Mesenchymal stem cell (in vitro differentiated cells and primary cell): ENCODE measurements around the gene CWC15.
A peak's percentile ranks its signal among the peaks of the same experiment; 100 is the strongest.

ENCODE experiments used
- DNase-seq: peaks from one replicate; pipeline ENCODE4 v3.0.0-alpha.2; 2013
- H2AFZ ChIP-seq: one replicate; pipeline ENCODE4 v1.6.1; 2013; ENCODE audit warnings: low read depth, mild to moderate bottlenecking, control low read depth, inconsistent platforms, low read length, moderate library complexity
- H2AK5ac ChIP-seq: 2 replicates; pipeline ENCODE4 v1.6.1; 2013; ENCODE audit warnings: low read length, moderate library complexity, mild to moderate bottlenecking, inconsistent platforms; ENCODE audit not compliant: severe bottlenecking
- H2BK120ac ChIP-seq: one replicate; pipeline ENCODE4 v1.6.1; 2013; ENCODE audit warnings: low read depth, mild to moderate bottlenecking, inconsistent platforms, low read length, moderate library complexity
- H2BK12ac ChIP-seq, 2 experiments: one replicate each; pipeline ENCODE4 v1.6.1; 2013; ENCODE audit warnings: inconsistent platforms in 2 of 2, low read length in 2 of 2, mild to moderate bottlenecking in 2 of 2, moderate library complexity in 2 of 2, control low read depth in 1 of 2
- H2BK15ac ChIP-seq: one replicate; pipeline ENCODE4 v1.6.1; 2013; ENCODE audit warnings: mild to moderate bottlenecking, low read depth, inconsistent platforms; ENCODE audit not compliant: poor library complexity, severe bottlenecking
- H2BK5ac ChIP-seq: 2 replicates; pipeline ENCODE4 v1.6.1; 2013; ENCODE audit warnings: low read depth, mild to moderate bottlenecking, low read length, control low read depth, inconsistent platforms; ENCODE audit not compliant: poor library complexity, severe bottlenecking
- H3K14ac ChIP-seq, 2 experiments: one replicate each; pipeline ENCODE4 v1.6.1; 2013; ENCODE audit warnings: inconsistent platforms in 2 of 2, low read length in 2 of 2, control low read depth in 1 of 2, mild to moderate bottlenecking in 1 of 2, moderate library complexity in 1 of 2
- H3K18ac ChIP-seq, 2 experiments: one replicate each; pipeline ENCODE4 v1.6.1; 2013; ENCODE audit warnings: inconsistent platforms in 2 of 2, low read length in 2 of 2, control low read depth in 1 of 2, low read depth in 1 of 2, mild to moderate bottlenecking in 1 of 2
- H3K23ac ChIP-seq, 2 experiments: one replicate each; pipeline ENCODE4 v1.6.1; 2013; ENCODE audit warnings: inconsistent platforms in 2 of 2, low read length in 2 of 2, mild to moderate bottlenecking in 2 of 2, moderate library complexity in 2 of 2, control low read depth in 1 of 2
- H3K27ac ChIP-seq: 2 replicates; pipeline ENCODE4 v1.5.1; 2013; ENCODE audit warnings: mild to moderate bottlenecking, moderate library complexity, low read length, control low read depth, inconsistent platforms; ENCODE audit not compliant: poor library complexity, severe bottlenecking
- H3K27me3 ChIP-seq, 2 experiments: 2 replicates each; pipeline versions ENCODE4 v1.6.1 to v1.7.0; 2013; ENCODE audit warnings: low read length in 2 of 2, mild to moderate bottlenecking in 2 of 2, moderate library complexity in 2 of 2, control low read depth in 1 of 2, inconsistent platforms in 1 of 2; ENCODE audit not compliant: control insufficient read depth in 1 of 2, insufficient read depth in 1 of 2
- H3K36me3 ChIP-seq, 2 experiments: 2 replicates each; pipeline versions ENCODE4 v1.6.1 to v1.7.0; 2013; ENCODE audit warnings: low read length in 2 of 2, control low read depth in 1 of 2, inconsistent platforms in 1 of 2, low read depth in 1 of 2, mild to moderate bottlenecking in 1 of 2; ENCODE audit not compliant: insufficient read depth in 2 of 2, control insufficient read depth in 1 of 2
- H3K4ac ChIP-seq, 2 experiments: one replicate each; pipeline ENCODE4 v1.6.1; 2013; ENCODE audit warnings: inconsistent platforms in 2 of 2, low read length in 2 of 2, mild to moderate bottlenecking in 2 of 2, moderate library complexity in 2 of 2, control low read depth in 1 of 2, low read depth in 1 of 2
- H3K4me1 ChIP-seq: 2 replicates; pipeline ENCODE4 v1.6.1; 2013; ENCODE audit warnings: low read depth, low read length, control low read depth; ENCODE audit not compliant: control insufficient read depth, insufficient read depth
- H3K4me2 ChIP-seq: 2 replicates; pipeline ENCODE4 v1.6.1; 2013; ENCODE audit warnings: low read length, mild to moderate bottlenecking, inconsistent platforms; ENCODE audit not compliant: poor library complexity, severe bottlenecking
- H3K4me3 ChIP-seq, 2 experiments: 2 replicates each; pipeline versions ENCODE4 v1.5.1 to v1.7.0; 2013; ENCODE audit warnings: low read length in 2 of 2, mild to moderate bottlenecking in 2 of 2, control low read depth in 1 of 2, low read depth in 1 of 2; ENCODE audit not compliant: insufficient read depth in 1 of 2
- H3K79me1 ChIP-seq: replicated peaks from 2 replicates; pipeline ENCODE4 v1.6.1; 2013; ENCODE audit warnings: mild to moderate bottlenecking, control low read depth, low read length, inconsistent platforms; ENCODE audit not compliant: poor library complexity, severe bottlenecking
- H3K9ac ChIP-seq: 2 replicates; pipeline ENCODE4 v1.7.0; 2013; ENCODE audit warnings: mild to moderate bottlenecking, low read length, moderate library complexity
- H3K9me3 ChIP-seq: 2 replicates; pipeline ENCODE4 v1.7.0; 2013; ENCODE audit warnings: mild to moderate bottlenecking, low read length; ENCODE audit not compliant: control insufficient read depth
- H4K8ac ChIP-seq: one replicate; pipeline ENCODE4 v1.6.1; 2013; ENCODE audit warnings: inconsistent platforms, mild to moderate bottlenecking, low read length, moderate library complexity
- H4K91ac ChIP-seq: one replicate; pipeline ENCODE4 v1.6.1; 2013; ENCODE audit warnings: mild to moderate bottlenecking, low read length, inconsistent platforms
- WGBS: methylation state at CpG from one replicate; pipeline ENCODE4 v1.1.7; 2013; ENCODE audit warnings: mixed read lengths; 5-methylcytosine and 5-hydroxymethylcytosine counted together

CWC15 gene

DNA sequence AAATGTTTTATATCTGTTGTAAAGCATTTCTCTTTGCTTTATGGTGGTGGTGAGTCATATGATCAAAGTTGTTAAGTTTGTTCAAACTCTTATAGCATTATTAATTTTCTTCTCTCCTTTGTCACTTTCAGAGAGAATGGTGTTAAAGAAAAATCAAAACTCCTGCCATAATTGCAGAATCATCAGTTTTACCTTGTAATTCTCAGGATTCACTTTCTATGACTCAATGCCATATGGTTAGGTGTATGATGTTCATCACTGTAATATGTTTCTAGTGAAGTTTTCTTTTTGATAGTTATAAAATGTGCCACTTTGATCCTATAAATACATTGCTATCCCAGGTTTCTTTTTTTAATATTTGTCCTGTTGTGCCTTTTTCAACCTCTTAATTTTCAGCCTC is 38.0 kb upstream of the CWC15 start:
- Histone ChIP-seq H3K36me3 (no peaks in the 10 kb centered on the region), H4K8ac (no peak overlapping the region), H2AK5ac (no peak overlapping the region), H3K18ac (no peak overlapping the region), H3K27me3 (peaks cover 0 to 4% of the 10 kb centered on the region in 2 experiments), H3K4me2 (no peak overlapping the region), H4K91ac (no peak overlapping the region), H2BK15ac (no peak overlapping the region), H3K4ac (no peak overlapping the region), H3K23ac (no peak overlapping the region), H2BK120ac (no peak overlapping the region), H2BK5ac (no peak overlapping the region), H3K27ac (no peak overlapping the region), H3K4me1 (no peaks in the 10 kb centered on the region), H2BK12ac (no peak overlapping the region), H3K79me1 (no peaks in the 10 kb centered on the region), H3K9me3 (peaks cover 7% of the 10 kb centered on the region), H2AFZ (no peak overlapping the region), H3K14ac (no peak overlapping the region), H3K9ac (no peak overlapping the region), H3K4me3 (no peak overlapping the region)
- DNase-seq, result no peak

GRCh38 chr11:95005642-95006041 is 32.3 kb upstream of the CWC15 start:
- no peak overlapping the region for H4K8ac ChIP-seq
- H3K4me1 ChIP-seq, result no peaks in the 10 kb centered on the region
- 67% methylated on average over 1 of the region's 1 CpG for WGBS
- H3K9me3 ChIP-seq, result peaks cover 7% of the 10 kb centered on the region
- no peak overlapping the region for H3K4me3 ChIP-seq
- H3K27ac ChIP-seq, result no peak overlapping the region
- H3K9ac ChIP-seq, result no peak overlapping the region
- no peak overlapping the region for H2BK120ac ChIP-seq
- H3K23ac ChIP-seq, result no peak overlapping the region
- H3K36me3 ChIP-seq, result no peaks in the 10 kb centered on the region
- no peak overlapping the region for H2BK12ac ChIP-seq
- H3K4ac ChIP-seq, result no peak overlapping the region
- no peak overlapping the region for H2AK5ac ChIP-seq
- H2BK15ac ChIP-seq, result no peak overlapping the region
- H3K14ac ChIP-seq, result no peak overlapping the region
- DNase-seq, result no peak
- no peak overlapping the region for H2BK5ac ChIP-seq
- no peak overlapping the region for H3K18ac ChIP-seq
- no peak overlapping the region for H2AFZ ChIP-seq
- H3K79me1 ChIP-seq, result no peaks in the 10 kb centered on the region
- no peak overlapping the region for H4K91ac ChIP-seq
- no peak overlapping the region for H3K4me2 ChIP-seq
- no peaks in the 10 kb centered on the region for H3K27me3 ChIP-seq

- H3K18ac ChIP-seq, result no peak overlapping the region
- H4K8ac ChIP-seq, result no peak overlapping the region
- no peak overlapping the region for H3K27ac ChIP-seq
- no peak overlapping the region for H2AK5ac ChIP-seq
- no peak overlapping the region for H2BK5ac ChIP-seq
- no peak overlapping the region for H3K9ac ChIP-seq
- H3K23ac ChIP-seq, result no peak overlapping the region
- no peaks in the 10 kb centered on the region for H3K36me3 ChIP-seq
- no peak overlapping the region for H2BK120ac ChIP-seq
- H2AFZ ChIP-seq, result no peak overlapping the region
- H3K4me1 ChIP-seq, result no peaks in the 10 kb centered on the region
- H3K79me1 ChIP-seq, result no peaks in the 10 kb centered on the region
- no peak overlapping the region for H3K4me2 ChIP-seq
- DNase-seq, result no peak
- no peak overlapping the region for H2BK12ac ChIP-seq
- H3K9me3 ChIP-seq, result peaks cover 3% of the 10 kb centered on the region
- no peak overlapping the region for H3K14ac ChIP-seq
- H3K27me3 ChIP-seq, result no peaks in the 10 kb centered on the region
- no peak overlapping the region for H3K4me3 ChIP-seq
- no peak overlapping the region for H4K91ac ChIP-seq
- no peak overlapping the region for H3K4ac ChIP-seq
- no peak overlapping the region for H2BK15ac ChIP-seq
Measured at GRCh38 chr11:95003716-95004115, 30.4 kb upstream of the CWC15 start.

- Histone ChIP-seq H2AK5ac (no peak overlapping the region), H4K8ac (no peak overlapping the region), H3K36me3 (peaks cover 0 to 4% of the 10 kb centered on the region in 2 experiments), H3K27ac (no peak overlapping the region), H3K9me3 (no peaks in the 10 kb centered on the region), H3K4me3 (no peak overlapping the region), H4K91ac (no peak overlapping the region), H3K79me1 (no peaks in the 10 kb centered on the region), H3K4me1 (no peaks in the 10 kb centered on the region), H3K9ac (no peak overlapping the region), H3K14ac (no peak overlapping the region), H3K27me3 (no peaks in the 10 kb centered on the region), H2BK15ac (no peak overlapping the region), H3K4me2 (no peak overlapping the region), H2AFZ (no peak overlapping the region), H2BK12ac (no peak overlapping the region), H3K4ac (no peak overlapping the region), H3K18ac (peak overlapping the region in 1 of 2 experiments; percentile 30), H2BK120ac (no peak overlapping the region), H3K23ac (no peak overlapping the region), H2BK5ac (no peak overlapping the region)
- no peak for DNase-seq
- WGBS, result 95% methylated on average over 13 of the region's 13 CpGs
Measured at GRCh38 chr11:94998285-94998684, 24.9 kb upstream of the CWC15 start.
